B cell (primary cell): ENCODE data around the gene RTP1. TPM values are rescaled to one million over a fixed set of nuclear protein-coding genes. Genes with fewer than 3 reads are reported as not detected.

Experiments
- ATAC-seq: fragments of 200-7000 bp; cut with Tn5 transposase; one replicate; pipeline ENCODE4 v1.10.0; 2021; ENCODE audit warnings: low read depth, mild to moderate bottlenecking, moderate number of reproducible peaks, moderate library complexity
- CTCF ChIA-PET: fragments of 350-600 bp; sonication (Branson Sonifier 250); formaldehyde crosslinking; loops from one replicate; lab custom pipeline; 2021; ENCODE audit warnings: antibody characterized with exemption, inconsistent platforms; lab: Charles Lee
- POLR2A ChIA-PET: fragments of 350-600 bp; sonication (Branson Sonifier 250); formaldehyde crosslinking; loops from one replicate; lab custom pipeline; 2021; ENCODE audit warnings: antibody characterized with exemption; lab: Charles Lee
- DNase-seq: peaks from one replicate; pipeline ENCODE4 v3.0.0; 2013
- H2AFZ ChIP-seq: 2 replicates; pipeline ENCODE4 v1.6.1; 2012; ENCODE audit warnings: mild to moderate bottlenecking, low read depth, low read length; ENCODE audit not compliant: insufficient read depth, poor library complexity, severe bottlenecking
- H3K27ac ChIP-seq, 2 donors: 1 replicate in 1 of 2; 2 replicates in 1 of 2; pipeline ENCODE4 v1.5.1; 2012 to 2013; ENCODE audit warnings: low read length in 2 of 2, mild to moderate bottlenecking in 2 of 2, moderate library complexity in 1 of 2
- H3K27me3 ChIP-seq, 4 experiments: fragments of 200-600 bp in 1 of 4; sonication (generic) in 1 of 4; replicated peaks in 1 of 4; 1 replicate in 2 of 4; 2 replicates in 2 of 4; pipeline versions ENCODE4 v1.6.1 to v1.7.0; 2013 to 2016; ENCODE audit warnings: low read length in 3 of 4, mild to moderate bottlenecking in 2 of 4, mixed read lengths in 1 of 4, moderate library complexity in 1 of 4; ENCODE audit not compliant: insufficient read depth in 4 of 4, control insufficient read depth in 3 of 4; ENCODE audit errors: control extremely low read depth in 1 of 4
- H3K36me3 ChIP-seq, 2 experiments: replicated peaks in 1 of 2; 1 replicate in 1 of 2; 2 replicates in 1 of 2; pipeline versions ENCODE4 v1.6.1 to v1.7.1; 2013; ENCODE audit warnings: low read length in 1 of 2; ENCODE audit not compliant: insufficient read depth in 2 of 2, control insufficient read depth in 1 of 2; ENCODE audit errors: control extremely low read depth in 1 of 2, extremely low read depth in 1 of 2
- H3K4me1 ChIP-seq, 2 donors: fragments of 200-600 bp in 1 of 2; sonication (generic) in 1 of 2; 1 replicate in 1 of 2; 2 replicates in 1 of 2; pipeline versions ENCODE4 v1.5.1 to v1.6.1; 2013 to 2017; ENCODE audit warnings: low read length in 2 of 2; ENCODE audit not compliant: control insufficient read depth in 2 of 2, insufficient read depth in 2 of 2
- H3K4me2 ChIP-seq: replicated peaks from 2 replicates; pipeline ENCODE3; 2012; ENCODE audit warnings: mild to moderate bottlenecking, low read depth, low read length; ENCODE audit not compliant: poor library complexity, severe bottlenecking
- H3K4me3 ChIP-seq, 5 experiments: fragments of 200-600 bp in 1 of 5; sonication (generic) in 1 of 5; 1 replicate in 3 of 5; 2 replicates in 2 of 5; pipeline versions ENCODE4 v1.5.1 to v1.7.0; 2011 to 2016; ENCODE audit warnings: low read length in 4 of 5, mild to moderate bottlenecking in 4 of 5, low read depth in 2 of 5, control low read depth in 1 of 5, moderate library complexity in 1 of 5; ENCODE audit not compliant: insufficient read depth in 1 of 5; ENCODE audit errors: control extremely low read depth in 1 of 5, extremely low read depth in 1 of 5
- H3K79me2 ChIP-seq: fragments of 200-600 bp; sonication (generic); one replicate; pipeline ENCODE4 v1.6.0; 2016; ENCODE audit warnings: low read length; ENCODE audit not compliant: control insufficient read depth, insufficient read depth
- H3K9ac ChIP-seq: fragments of 200-600 bp; sonication (generic); 2 replicates; pipeline ENCODE4 v1.6.1; 2017; ENCODE audit warnings: mild to moderate bottlenecking, low read length, moderate library complexity
- H3K9me3 ChIP-seq, 3 donors: one replicate each; pipeline versions ENCODE4 v1.6.1 to v1.7.1; 2013; ENCODE audit warnings: low read length in 2 of 3; ENCODE audit not compliant: control insufficient read depth in 2 of 3, insufficient read depth in 1 of 3; ENCODE audit errors: control extremely low read depth in 1 of 3
- H4K20me1 ChIP-seq: 2 replicates; pipeline ENCODE4 v1.6.0; 2012; ENCODE audit warnings: mild to moderate bottlenecking, low read length; ENCODE audit not compliant: insufficient read depth, control insufficient read depth, poor library complexity, severe bottlenecking
- H3K27ac Mint-ChIP-seq: one replicate; pipeline ENCODE4 v1.8.0; 2021; ENCODE audit warnings: mixed read lengths
- H3K27me3 Mint-ChIP-seq: one replicate; pipeline ENCODE4 v1.8.0; 2021; ENCODE audit warnings: mixed read lengths
- H3K4me1 Mint-ChIP-seq: one replicate; pipeline ENCODE4 v1.8.0; 2021; ENCODE audit warnings: mixed read lengths
- H3K4me3 Mint-ChIP-seq: one replicate; pipeline ENCODE4 v1.8.0; 2021; ENCODE audit warnings: mixed read lengths
- H3K9me3 Mint-ChIP-seq: one replicate; pipeline ENCODE4 v1.8.0; 2022; ENCODE audit warnings: mixed read lengths; ENCODE audit not compliant: insufficient read depth
- EZH2 ChIP-seq: IDR thresholded peaks from 2 replicates; pipeline ENCODE4 v1.6.1; 2012; ENCODE audit warnings: borderline replicate concordance, low read depth, mild to moderate bottlenecking, moderate library complexity, low read length; ENCODE audit not compliant: insufficient read depth, poor library complexity, severe bottlenecking
- WGBS: methylation state at CpG from one replicate; pipeline ENCODE4 v1.1.5; 2013; ENCODE audit warnings: missing lambda C conversion rate; ENCODE audit not compliant: insufficient coverage; 5-methylcytosine and 5-hydroxymethylcytosine counted together
- intact Hi-C: fragments of 100-400 bp; cut with micrococcal nuclease; formaldehyde crosslinking; loops from one replicate; pipeline ENCODE4 v1.10.0; 2022
- polyA plus RNA-seq: library from polyadenylated mRNA; depleted of rRNA; stranded (reverse); fragments of >200 nt; gene quantifications from 2 replicates; pipeline ENCODE4 v1.2.3, GENCODE V29; 2012
- total RNA-seq, 2 donors: library from RNA; stranded (reverse); fragments of 120-200 nt in 1 of 2; gene quantifications; 1 replicate in 1 of 2; 2 replicates in 1 of 2; pipeline versions ENCODE4 v1.2.3 to v1.2.4, GENCODE V29; 2013 to 2022
- TF ChIP-seq, protein P1 (sequence below): fragments of 200-600 bp; IDR thresholded peaks from one replicate; pipeline ENCODE4 v1.8.0; 2022; ENCODE audit warnings: antibody characterized with exemption, mild to moderate bottlenecking

RTP1 gene
- total and polyA plus RNA-seq, 2 donors (not counting 1 experiment from before 2014, with no cell fraction given) = not detected

DNA sequence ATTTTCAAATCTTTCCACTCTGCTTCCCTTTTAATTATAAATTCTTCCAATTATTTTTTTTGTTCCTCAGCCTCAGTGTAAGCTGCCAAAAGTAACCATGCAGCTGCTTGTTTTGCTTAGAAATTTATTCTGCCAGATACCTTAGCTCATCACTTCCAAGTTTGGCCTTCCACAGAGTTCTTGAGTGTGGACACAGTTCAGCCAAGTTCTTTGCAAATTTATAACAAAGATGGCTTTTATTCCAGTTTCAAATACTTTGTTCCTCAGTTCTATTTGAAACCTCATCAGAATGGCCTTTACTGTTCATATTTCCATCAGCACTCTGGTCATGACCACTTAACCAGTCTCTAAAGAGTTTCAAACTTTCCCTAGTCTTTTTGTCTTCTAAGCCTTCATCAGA lies 10.3 kb downstream of the RTP1 start:
- H3K27ac ChIP-seq = no peak overlapping the region
- Mint-ChIP-seq H3K9me3 (no peaks in the 10 kb centered on the region), H3K4me1 (no peaks in the 10 kb centered on the region), H3K4me3 (no peak overlapping the region), H3K27ac (no peak overlapping the region), H3K27me3 (peaks cover 58% of the 10 kb centered on the region)
- H4K20me1 ChIP-seq = no peaks in the 10 kb centered on the region
- H3K4me1 ChIP-seq = no peaks in the 10 kb centered on the region
- DNase-seq (no peak), ATAC-seq (no peak)
- TF ChIP-seq EZH2 = no peak
- TF ChIP-seq, protein P1, sequence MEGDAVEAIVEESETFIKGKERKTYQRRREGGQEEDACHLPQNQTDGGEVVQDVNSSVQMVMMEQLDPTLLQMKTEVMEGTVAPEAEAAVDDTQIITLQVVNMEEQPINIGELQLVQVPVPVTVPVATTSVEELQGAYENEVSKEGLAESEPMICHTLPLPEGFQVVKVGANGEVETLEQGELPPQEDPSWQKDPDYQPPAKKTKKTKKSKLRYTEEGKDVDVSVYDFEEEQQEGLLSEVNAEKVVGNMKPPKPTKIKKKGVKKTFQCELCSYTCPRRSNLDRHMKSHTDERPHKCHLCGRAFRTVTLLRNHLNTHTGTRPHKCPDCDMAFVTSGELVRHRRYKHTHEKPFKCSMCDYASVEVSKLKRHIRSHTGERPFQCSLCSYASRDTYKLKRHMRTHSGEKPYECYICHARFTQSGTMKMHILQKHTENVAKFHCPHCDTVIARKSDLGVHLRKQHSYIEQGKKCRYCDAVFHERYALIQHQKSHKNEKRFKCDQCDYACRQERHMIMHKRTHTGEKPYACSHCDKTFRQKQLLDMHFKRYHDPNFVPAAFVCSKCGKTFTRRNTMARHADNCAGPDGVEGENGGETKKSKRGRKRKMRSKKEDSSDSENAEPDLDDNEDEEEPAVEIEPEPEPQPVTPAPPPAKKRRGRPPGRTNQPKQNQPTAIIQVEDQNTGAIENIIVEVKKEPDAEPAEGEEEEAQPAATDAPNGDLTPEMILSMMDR = no peak
- H2AFZ ChIP-seq = no peak overlapping the region
- no peak overlapping the region for H3K9ac ChIP-seq
- H3K36me3 ChIP-seq = no peaks in the 10 kb centered on the region
- POLR2A ChIA-PET = no interaction called here
- H3K27me3 ChIP-seq = peaks cover 0 to 14% (median 6%) of the 10 kb centered on the region in 4 experiments
- CTCF ChIA-PET = no interaction called here
- intact Hi-C loops = no loop called here
- no peak overlapping the region for H3K4me2 ChIP-seq
- peaks cover 0 to 8% (median 3%) of the 10 kb centered on the region in 3 donors for H3K9me3 ChIP-seq
- H3K79me2 ChIP-seq = no peaks in the 10 kb centered on the region
- H3K4me3 ChIP-seq = no peak overlapping the region

DNA sequence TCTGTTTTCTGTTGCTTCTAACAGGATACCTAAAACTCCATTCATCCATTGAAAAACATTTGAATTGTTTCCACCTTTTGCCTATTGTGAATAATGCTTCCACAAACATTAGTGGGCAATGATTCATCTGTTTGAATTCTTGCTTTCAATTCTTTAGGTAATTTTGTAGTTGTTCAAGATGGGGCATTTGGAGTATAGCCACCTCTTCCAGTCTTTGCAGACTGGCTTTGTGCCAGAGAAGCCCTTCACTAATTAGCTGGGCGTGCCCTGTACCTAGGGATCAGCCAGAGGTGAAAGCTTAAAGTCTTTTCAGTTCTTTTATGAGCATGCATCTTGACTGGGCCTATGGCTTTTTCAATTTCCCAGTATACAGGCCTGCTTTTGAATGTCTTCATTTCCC lies 10.9 kb downstream of the RTP1 start:
- H3K9me3 Mint-ChIP-seq = no peaks in the 10 kb centered on the region
- Histone ChIP-seq H3K36me3 (no peaks in the 10 kb centered on the region), H3K9ac (no peak overlapping the region), H3K4me1 (no peaks in the 10 kb centered on the region), H3K27ac (no peak overlapping the region), H3K79me2 (no peaks in the 10 kb centered on the region), H2AFZ (no peak overlapping the region), H3K9me3 (peaks cover 0 to 8% (median 3%) of the 10 kb centered on the region in 3 donors), H3K4me3 (no peak overlapping the region), H3K27me3 (peaks cover 0 to 10% (median 6%) of the 10 kb centered on the region in 4 experiments), H3K4me2 (no peak overlapping the region), H4K20me1 (no peaks in the 10 kb centered on the region)
- no peak overlapping the region for H3K27ac Mint-ChIP-seq
- H3K27me3 Mint-ChIP-seq = peaks cover 53% of the 10 kb centered on the region
- WGBS = 69% methylated on average over 1 of the region's 1 CpG
- DNase-seq (no peak), ATAC-seq (no peak)
- CTCF ChIA-PET = no interaction called here
- intact Hi-C loops = no loop called here
- H3K4me1 Mint-ChIP-seq = no peaks in the 10 kb centered on the region
- POLR2A ChIA-PET = no interaction called here
- no peak for TF ChIP-seq EZH2
- TF ChIP-seq, protein P1 = no peak
- no peak overlapping the region for H3K4me3 Mint-ChIP-seq
